ENCODE data around the gene PCP2.

Gene PCP2

GRCh38 chr19:7636691-7637373, 3.3 kb upstream of the PCP2 start, which contains the start of gene STXBP2:
Gene STXBP2, plus strand, starts transcription at chr19:7637110. Its CDS starts 40 bp downstream, at chr19:7637150.
- DNase-seq (ENCODE audit: extremely low spot score): peak; percentile 94
- TF ChIP-seq ELF4 (IDR thresholded peaks at IDR 0.05) (peak; percentile 50; the same call in 1 of the 2 replicates), SP1 (IDR thresholded peaks at IDR 0.05) (no peak), ZNF384 (IDR thresholded peaks at IDR 0.05) (no peak), L3MBTL2 (conservative IDR thresholded peaks at IDR 0.05) (peak; percentile 88), PKNOX1 (IDR thresholded peaks at IDR 0.05) (no peak)
- POLR2A ChIA-PET: interaction anchor here (1.0 kb wide), 1 partner anchor 44 kb away, joined by 3 read pairs; the partner anchor contains the start of gene TRAPPC5
- CTCF ChIA-PET: interaction anchor here (0.6 to 1.2 kb wide), 2 partner anchors 68 to 334 kb away, joined by 3 to 5 read pairs; no protein-coding TSS in a partner anchor

- no peak for TF ChIP-seq NFRKB (IDR thresholded peaks at IDR 0.05)
- TF ChIP-seq ELF4 (IDR thresholded peaks at IDR 0.05): no peak
- no peak for TF ChIP-seq FOXK2 (IDR thresholded peaks at IDR 0.05)
- TF ChIP-seq ARNT (IDR thresholded peaks at IDR 0.05): no peak
- no peak for TF ChIP-seq FOXM1 (IDR thresholded peaks at IDR 0.05; ENCODE audit: borderline replicate concordance)
- TF ChIP-seq HDGF (IDR thresholded peaks at IDR 0.05; ENCODE audit: borderline replicate concordance): no peak
- no peak for TF ChIP-seq PKNOX1 (IDR thresholded peaks at IDR 0.05)
- TF ChIP-seq TARDBP (IDR thresholded peaks at IDR 0.05): no peak
- TF ChIP-seq ZNF384 (IDR thresholded peaks at IDR 0.05): no peak
- TF ChIP-seq LEF1 (IDR thresholded peaks at IDR 0.05; ENCODE audit: borderline replicate concordance): no peak
- no peak for TF ChIP-seq BHLHE40 (IDR thresholded peaks at IDR 0.05; ENCODE audit: borderline replicate concordance)
- no peak for TF ChIP-seq SP1 (IDR thresholded peaks at IDR 0.05)
- no peak for TF ChIP-seq SUZ12 (IDR thresholded peaks at IDR 0.05)
- no peak for TF ChIP-seq FOXA1 (IDR thresholded peaks at IDR 0.05)
- POLR2A ChIA-PET: no interaction called here
- no peak for DNase-seq (ENCODE audit: extremely low spot score)
- CTCF ChIA-PET: no interaction called here
Observed at GRCh38 chr19:7636317-7636690, 2.8 kb upstream of the PCP2 start.

- TF ChIP-seq BHLHE40 (IDR thresholded peaks at IDR 0.05; ENCODE audit: borderline replicate concordance): no peak
- no peak for TF ChIP-seq FOXA1 (IDR thresholded peaks at IDR 0.05)
- TF ChIP-seq CTBP1 (IDR thresholded peaks at IDR 0.05; ENCODE audit: borderline replicate concordance): no peak
- no peak for TF ChIP-seq ZNF384 (IDR thresholded peaks at IDR 0.05)
- no peak for TF ChIP-seq LEF1 (IDR thresholded peaks at IDR 0.05; ENCODE audit: borderline replicate concordance)
- no peak for TF ChIP-seq L3MBTL2 (conservative IDR thresholded peaks at IDR 0.05)
- TF ChIP-seq ELF4 (IDR thresholded peaks at IDR 0.05): no peak
- no peak for TF ChIP-seq HDGF (IDR thresholded peaks at IDR 0.05; ENCODE audit: borderline replicate concordance)
- TF ChIP-seq FOXM1 (IDR thresholded peaks at IDR 0.05; ENCODE audit: borderline replicate concordance): no peak
- no peak for TF ChIP-seq SP1 (IDR thresholded peaks at IDR 0.05)
- TF ChIP-seq PKNOX1 (IDR thresholded peaks at IDR 0.05): no peak
- TF ChIP-seq TARDBP (IDR thresholded peaks at IDR 0.05): no peak
- TF ChIP-seq NFRKB (IDR thresholded peaks at IDR 0.05): no peak
- TF ChIP-seq FOXK2 (IDR thresholded peaks at IDR 0.05): no peak
- no peak for TF ChIP-seq ARNT (IDR thresholded peaks at IDR 0.05)
- TF ChIP-seq SUZ12 (IDR thresholded peaks at IDR 0.05): no peak
- CTCF ChIA-PET: interaction anchor here (1.4 kb wide), 1 partner anchor 45 kb away, joined by 4 read pairs; the partner anchor contains the start of gene TRAPPC5
- POLR2A ChIA-PET: no interaction called here
- no peak for DNase-seq (ENCODE audit: extremely low spot score)
Observed at GRCh38 chr19:7635670-7636069, 2.2 kb upstream of the PCP2 start.

GRCh38 chr19:7632340-7633203, 947 bp downstream of the PCP2 start:
- no peak for TF ChIP-seq PKNOX1 (IDR thresholded peaks at IDR 0.05)
- TF ChIP-seq ELF4 (IDR thresholded peaks at IDR 0.05): no peak
- TF ChIP-seq TARDBP (IDR thresholded peaks at IDR 0.05): no peak
- no peak for TF ChIP-seq FOXM1 (IDR thresholded peaks at IDR 0.05; ENCODE audit: borderline replicate concordance)
- no peak for TF ChIP-seq FOXK2 (IDR thresholded peaks at IDR 0.05)
- DNase-seq (ENCODE audit: extremely low spot score): no peak
- CTCF ChIA-PET: no interaction called here
- POLR2A ChIA-PET: interaction anchor here (1.1 to 1.2 kb wide), 2 partner anchors 9 kb away, joined by 3 read pairs; no protein-coding TSS in a partner anchor

- CTCF ChIA-PET: no interaction called here
- TF ChIP-seq FOXA1 (IDR thresholded peaks at IDR 0.05): no peak
- TF ChIP-seq FOXK2 (IDR thresholded peaks at IDR 0.05): no peak
- TF ChIP-seq L3MBTL2 (conservative IDR thresholded peaks at IDR 0.05): no peak
- no peak for TF ChIP-seq HDGF (IDR thresholded peaks at IDR 0.05; ENCODE audit: borderline replicate concordance)
- TF ChIP-seq ZNF384 (IDR thresholded peaks at IDR 0.05): no peak
- no peak for TF ChIP-seq SP1 (IDR thresholded peaks at IDR 0.05)
- DNase-seq (ENCODE audit: extremely low spot score): no peak
- POLR2A ChIA-PET: interaction anchor here (1.1 kb wide), 1 partner anchor 10 kb away, joined by 3 read pairs; no protein-coding TSS in a partner anchor
Observed at GRCh38 chr19:7631577-7631976, 1.9 kb downstream of the PCP2 start.
